Stimulated activated CD4-positive, alpha-beta T cell treated with anti-CD3 and anti-CD28 coated beads, Interleukin-4, amount 100 ng/mL, for 1 hour (primary cell): Measurements from ENCODE around the gene CD9.
"Not testable (repeated sequence)": the region's sequence is repeated elsewhere in the genome, so short reads cannot be mapped to it uniquely, and the experiment has no call there.

Experiments
- DNase-seq: peaks from one replicate; pipeline ENCODE4 v3.0.0-alpha.2; 2020

CD9 gene

GRCh38 chr12:6200256-6201212 is at the start of gene CD9:
CD9 (plus strand) TSS chr12:6200400; CDS start chr12:6200500, 100 bp downstream.
- DNase-seq, result peak; percentile 49

GRCh38 chr12:6154730-6155459 is 45.3 kb upstream of the CD9 start:
- DNase-seq, result no peak

GRCh38 chr12:6157482-6157881 is 42.7 kb upstream of the CD9 start:
- DNase-seq, result no peak

GRCh38 chr12:6158255-6158654 is 41.9 kb upstream of the CD9 start:
- no peak for DNase-seq

- no peak for DNase-seq
Observed at GRCh38 chr12:6158749-6159148, 41.5 kb upstream of the CD9 start.

- DNase-seq, result not testable (repeated sequence)
Observed at GRCh38 chr12:6159166-6160011, 40.8 kb upstream of the CD9 start.

- not testable (repeated sequence) for DNase-seq
Observed at GRCh38 chr12:6160049-6160649, 40.1 kb upstream of the CD9 start.

- DNase-seq, result no peak
Observed at GRCh38 chr12:6161124-6161882, 38.9 kb upstream of the CD9 start.

GRCh38 chr12:6163416-6164060 is 36.7 kb upstream of the CD9 start:
- no peak for DNase-seq

GRCh38 chr12:6165395-6165794 is 34.8 kb upstream of the CD9 start:
- DNase-seq, result no peak

- no peak for DNase-seq
Observed at GRCh38 chr12:6166808-6167207, 33.4 kb upstream of the CD9 start.

- peak; percentile 52 for DNase-seq
Observed at GRCh38 chr12:6167327-6168280, 32.6 kb upstream of the CD9 start.

- DNase-seq, result no peak
Observed at GRCh38 chr12:6171409-6172015, 28.7 kb upstream of the CD9 start.

GRCh38 chr12:6172086-6172485 is 28.1 kb upstream of the CD9 start:
- no peak for DNase-seq

GRCh38 chr12:6172862-6173261 is 27.3 kb upstream of the CD9 start:
- DNase-seq, result no peak

GRCh38 chr12:6177642-6178358 is 22.4 kb upstream of the CD9 start:
- DNase-seq, result no peak

GRCh38 chr12:6178981-6179761 is 21.0 kb upstream of the CD9 start:
- no peak for DNase-seq
